ENCODE data around the gene KCNQ1.

Gene KCNQ1

GRCh38 chr11:2708757-2709281 is 264.0 kb downstream of the KCNQ1 start:
- DNase-seq = no peak

GRCh38 chr11:2709429-2709828 is 264.6 kb downstream of the KCNQ1 start:
- no peak for DNase-seq

GRCh38 chr11:2711161-2711560 is 266.4 kb downstream of the KCNQ1 start:
- no peak for DNase-seq

GRCh38 chr11:2713094-2713493 is 268.3 kb downstream of the KCNQ1 start:
- no peak for DNase-seq

- no peak for DNase-seq
These were observed 269.1 kb downstream of the KCNQ1 start for GRCh38 chr11:2713661-2714462.

GRCh38 chr11:2714463-2714800 is 269.6 kb downstream of the KCNQ1 start:
- no peak for DNase-seq

- DNase-seq = no peak
These were observed 270.1 kb downstream of the KCNQ1 start for GRCh38 chr11:2714871-2715270.

GRCh38 chr11:2715716-2716350 is 271.0 kb downstream of the KCNQ1 start:
- no peak for DNase-seq

- DNase-seq = no peak
These were observed 271.7 kb downstream of the KCNQ1 start for GRCh38 chr11:2716376-2717095.

GRCh38 chr11:2717561-2718325 is 272.9 kb downstream of the KCNQ1 start:
- no peak for DNase-seq

- no peak for DNase-seq
These were observed 274.1 kb downstream of the KCNQ1 start for GRCh38 chr11:2718817-2719438.

GRCh38 chr11:2719831-2720590 is 275.2 kb downstream of the KCNQ1 start:
- no peak for DNase-seq

GRCh38 chr11:2721210-2721916 is 276.6 kb downstream of the KCNQ1 start:
- DNase-seq = no peak

GRCh38 chr11:2722955-2723354 is 278.1 kb downstream of the KCNQ1 start:
- DNase-seq = no peak

- no peak for DNase-seq
These were observed 279.3 kb downstream of the KCNQ1 start for GRCh38 chr11:2724104-2724503.

- no peak for DNase-seq
These were observed 280.0 kb downstream of the KCNQ1 start for GRCh38 chr11:2724653-2725367.

GRCh38 chr11:2725368-2726300 is 280.8 kb downstream of the KCNQ1 start:
- no peak for DNase-seq

- no peak for DNase-seq
These were observed 282.2 kb downstream of the KCNQ1 start for GRCh38 chr11:2726964-2727363.

GRCh38 chr11:2728128-2728662 is 283.4 kb downstream of the KCNQ1 start:
- DNase-seq = no peak
